NB4 (cell line): Measurements from ENCODE around the gene TMEM196.
A peak's percentile ranks its signal among the peaks of the same experiment; 100 is the strongest.

Experiments used
- DNase-seq: peaks from one replicate; pipeline ENCODE4 v3.0.0; 2010; ENCODE audit warnings: low read depth
- H3K4me3 ChIP-seq: one replicate; pipeline ENCODE4 v1.5.1; 2011; ENCODE audit warnings: mild to moderate bottlenecking, low read depth, low read length, moderate library complexity
- CTCF ChIP-seq: IDR thresholded peaks from one replicate; pipeline ENCODE4 v1.5.1; 2012; ENCODE audit warnings: low read depth, low read length
- MAX ChIP-seq: IDR thresholded peaks from 2 replicates; pipeline ENCODE4 v1.6.1; 2011; ENCODE audit warnings: low read depth, low read length
- MYC ChIP-seq: IDR thresholded peaks from 2 replicates; pipeline ENCODE4 v1.6.1; 2011; ENCODE audit warnings: low read depth, low read length
- POLR2A ChIP-seq: IDR thresholded peaks from 2 replicates; pipeline ENCODE4 v1.6.1; 2011; ENCODE audit warnings: mild to moderate bottlenecking; ENCODE audit not compliant: insufficient read length; ENCODE audit errors: extremely low read depth

Gene TMEM196

GRCh38 chr7:19754521-19755116, 18.8 kb downstream of the TMEM196 start:
- TF ChIP-seq MAX (no peak), CTCF (peak; percentile 74)
- no peak overlapping the region for H3K4me3 ChIP-seq
- peak; percentile 57 for DNase-seq

- TF ChIP-seq MYC: no peak
- no peak for TF ChIP-seq CTCF
- no peak for TF ChIP-seq POLR2A
- TF ChIP-seq MAX: no peak
- H3K4me3 ChIP-seq: no peak overlapping the region
- no peak for DNase-seq
These were observed 21.4 kb downstream of the TMEM196 start for GRCh38 chr7:19752020-19752419.

GRCh38 chr7:19749658-19750057, 23.8 kb downstream of the TMEM196 start:
- no peak for DNase-seq
- TF ChIP-seq MAX (no peak), CTCF (no peak), MYC (no peak), POLR2A (no peak)
- no peak overlapping the region for H3K4me3 ChIP-seq

- peak; percentile 41 for TF ChIP-seq CTCF
- no peak for TF ChIP-seq MAX
- no peak overlapping the region for H3K4me3 ChIP-seq
- peak; percentile 45 for DNase-seq
These were observed 25.6 kb downstream of the TMEM196 start for GRCh38 chr7:19747740-19748339.

GRCh38 chr7:19744075-19744474, 29.3 kb downstream of the TMEM196 start:
- TF ChIP-seq CTCF: no peak
- no peak for TF ChIP-seq MAX
- DNase-seq: no peak
- no peak overlapping the region for H3K4me3 ChIP-seq

- H3K4me3 ChIP-seq: no peak overlapping the region
- no peak for TF ChIP-seq CTCF
- TF ChIP-seq MAX: no peak
- no peak for TF ChIP-seq POLR2A
- TF ChIP-seq MYC: no peak
- no peak for DNase-seq
These were observed 44.7 kb downstream of the TMEM196 start for GRCh38 chr7:19728716-19729115.
